Measurements from ENCODE around the gene JRKL.
"Not testable (repeated sequence)": the region's sequence is repeated elsewhere in the genome, so short reads cannot be mapped to it uniquely, and the experiment has no call there.

JRKL gene

GRCh38 chr11:96412761-96413381 lies 23.1 kb downstream of the JRKL start:
- H3K4me3 ChIP-seq (ENCODE audit: low read depth, low read length) = no peak overlapping the region
- DNase-seq (ENCODE audit: low read depth) = no peak
- TF ChIP-seq CTCF (IDR thresholded peaks at IDR 0.05; ENCODE audit: low read depth, low read length, missing control alignments) = no peak
- in situ Hi-C loops (cut with HindIII; ENCODE audit: low sequenced_read_pairs) = no loop called here

GRCh38 chr11:96413408-96413807 lies 23.6 kb downstream of the JRKL start:
- no peak for DNase-seq (ENCODE audit: low read depth)
- in situ Hi-C loops (cut with HindIII; ENCODE audit: low sequenced_read_pairs) = no loop called here
- TF ChIP-seq CTCF (IDR thresholded peaks at IDR 0.05; ENCODE audit: low read depth, low read length, missing control alignments) = no peak
- no peak overlapping the region for H3K4me3 ChIP-seq (ENCODE audit: low read depth, low read length)

GRCh38 chr11:96424693-96425092 lies 34.9 kb downstream of the JRKL start:
- peak; percentile 4 for DNase-seq (ENCODE audit: low read depth)
- no peak for TF ChIP-seq CTCF (IDR thresholded peaks at IDR 0.05; ENCODE audit: low read depth, low read length, missing control alignments)
- in situ Hi-C loops (cut with HindIII; ENCODE audit: low sequenced_read_pairs) = no loop called here
- no peak overlapping the region for H3K4me3 ChIP-seq (ENCODE audit: low read depth, low read length)

GRCh38 chr11:96430668-96431067 lies 40.9 kb downstream of the JRKL start:
- no peak overlapping the region for H3K4me3 ChIP-seq (ENCODE audit: low read depth, low read length)
- no peak for DNase-seq (ENCODE audit: low read depth)
- in situ Hi-C loops (cut with HindIII; ENCODE audit: low sequenced_read_pairs) = no loop called here
- no peak for TF ChIP-seq CTCF (IDR thresholded peaks at IDR 0.05; ENCODE audit: low read depth, low read length, missing control alignments)

GRCh38 chr11:96432654-96433053 lies 42.8 kb downstream of the JRKL start:
- DNase-seq (ENCODE audit: low read depth); H3K4me3 ChIP-seq (ENCODE audit: low read depth, low read length); in situ Hi-C loops (cut with HindIII; ENCODE audit: low sequenced_read_pairs): not testable (repeated sequence)

Measured in astrocyte of the cerebellum (primary cell).